MM.1S (cell line): ENCODE results near the gene SERPINB8.
A peak's percentile ranks its signal among the peaks of the same experiment; 100 is the strongest.

Source experiments
- DNase-seq: peaks from one replicate; pipeline ENCODE4 v3.0.0-alpha.2; 2015
- H2AFZ ChIP-seq: fragments of 300-600 bp; sonication (generic); 2 replicates; pipeline ENCODE4 v1.6.0; 2016; ENCODE audit warnings: antibody characterized with exemption, low read length
- H3F3A ChIP-seq: fragments of 300-600 bp; sonication (generic); 2 replicates; pipeline ENCODE4 v1.6.1; 2016; ENCODE audit warnings: mild to moderate bottlenecking, antibody characterized with exemption, low read length, moderate library complexity, mixed read lengths; ENCODE audit not compliant: insufficient read depth
- H3K27ac ChIP-seq: fragments of 300-600 bp; sonication (generic); 2 replicates; pipeline ENCODE4 v1.5.1; 2016; ENCODE audit warnings: mild to moderate bottlenecking, low read length
- H3K27me3 ChIP-seq: fragments of 300-600 bp; sonication (generic); replicated peaks from 2 replicates; pipeline ENCODE4 v1.6.0; 2016; ENCODE audit warnings: low read length; ENCODE audit not compliant: insufficient read depth
- H3K36me3 ChIP-seq: fragments of 300-600 bp; sonication (generic); replicated peaks from 2 replicates; pipeline ENCODE4 v1.6.1; 2016; ENCODE audit warnings: mild to moderate bottlenecking, low read length, mixed read lengths; ENCODE audit not compliant: insufficient read depth
- H3K4me1 ChIP-seq: fragments of 300-600 bp; sonication (generic); 2 replicates; pipeline ENCODE4 v1.6.1; 2016; ENCODE audit warnings: low read length, mixed read lengths
- H3K4me2 ChIP-seq: fragments of 300-600 bp; sonication (generic); 2 replicates; pipeline ENCODE4 v1.6.0; 2016; ENCODE audit warnings: low read depth, low read length
- H3K4me3 ChIP-seq: fragments of 300-600 bp; sonication (generic); 2 replicates; pipeline ENCODE4 v1.5.1; 2016; ENCODE audit warnings: low read length, mixed read lengths
- H3K79me2 ChIP-seq: fragments of 300-600 bp; sonication (generic); 2 replicates; pipeline ENCODE4 v1.6.1; 2016; ENCODE audit warnings: mixed run types, low read length, mixed read lengths
- H3K9ac ChIP-seq: fragments of 300-600 bp; sonication (generic); 2 replicates; pipeline ENCODE4 v1.6.1; 2016; ENCODE audit warnings: low read length, mixed read lengths
- H3K9me2 ChIP-seq: fragments of 300-600 bp; sonication (generic); replicated peaks from 2 replicates; pipeline ENCODE4 v1.6.1; 2016; ENCODE audit warnings: mild to moderate bottlenecking, low read length, mixed read lengths; ENCODE audit not compliant: insufficient read depth
- H3K9me3 ChIP-seq: fragments of 300-600 bp; sonication (generic); replicated peaks from 2 replicates; pipeline ENCODE4 v1.6.1; 2016; ENCODE audit warnings: mild to moderate bottlenecking, low read length, mixed read lengths; ENCODE audit not compliant: insufficient read depth
- H4K20me1 ChIP-seq: fragments of 300-600 bp; sonication (generic); 2 replicates; pipeline ENCODE4 v1.6.1; 2016; ENCODE audit warnings: mild to moderate bottlenecking, low read length, moderate library complexity, mixed read lengths; ENCODE audit not compliant: insufficient read depth
- CTCF ChIP-seq: fragments of 300-600 bp; sonication (generic); IDR thresholded peaks from 2 replicates; pipeline ENCODE4 v1.5.1; 2016; ENCODE audit warnings: antibody characterized with exemption, low read length, mixed read lengths
- EZH2 ChIP-seq: fragments of 300-600 bp; sonication (generic); optimal IDR thresholded peaks from 2 replicates; pipeline ENCODE3; 2017; ENCODE audit warnings: low read depth, mild to moderate bottlenecking, antibody characterized with exemption, low read length, mixed read lengths
- EZH2phosphoT487 ChIP-seq: fragments of 300-600 bp; sonication (generic); IDR thresholded peaks from 2 replicates; pipeline ENCODE4 v1.6.1; 2018; ENCODE audit warnings: antibody characterized with exemption, low read length

The SERPINB8 gene

GRCh38 chr18:63979409-63979920 is 9.6 kb downstream of the SERPINB8 start:
- Histone ChIP-seq H3K9me3 (no peaks in the 10 kb centered on the region), H2AFZ (peak overlapping the region; percentile 82), H3K27ac (no peak overlapping the region), H4K20me1 (no peaks in the 10 kb centered on the region), H3K36me3 (no peaks in the 10 kb centered on the region), H3K9me2 (no peaks in the 10 kb centered on the region), H3K4me1 (0 out of 2 replicates have a peak, but pooled peaks cover 6% of the 10 kb centered on the region), H3K27me3 (no peaks in the 10 kb centered on the region), H3K9ac (no peak overlapping the region), H3K4me2 (peak overlapping the region; percentile 71), H3K79me2 (no peaks in the 10 kb centered on the region), H3K4me3 (peak overlapping the region; percentile 31; the same call in 1 of the 2 replicates), H3F3A (no peaks in the 10 kb centered on the region)
- peak; percentile 72 for DNase-seq
- TF ChIP-seq EZH2 (no peak), CTCF (peak; percentile 90), EZH2phosphoT487 (no peak)

GRCh38 chr18:63980027-63980426 is 10.1 kb downstream of the SERPINB8 start:
- no peaks in the 10 kb centered on the region for H3K9me2 ChIP-seq
- H3F3A ChIP-seq = no peaks in the 10 kb centered on the region
- H3K9me3 ChIP-seq = no peaks in the 10 kb centered on the region
- H3K4me1 ChIP-seq = 0 out of 2 replicates have a peak, but pooled peaks cover 6% of the 10 kb centered on the region
- H3K79me2 ChIP-seq = no peaks in the 10 kb centered on the region
- TF ChIP-seq CTCF (no peak), EZH2 (no peak), EZH2phosphoT487 (no peak)
- H3K27me3 ChIP-seq = no peaks in the 10 kb centered on the region
- H3K4me2 ChIP-seq = peak overlapping the region; percentile 71
- H4K20me1 ChIP-seq = no peaks in the 10 kb centered on the region
- H3K4me3 ChIP-seq = peak overlapping the region; percentile 31; the same call in 1 of the 2 replicates
- H3K9ac ChIP-seq = no peak overlapping the region
- no peak for DNase-seq
- no peak overlapping the region for H3K27ac ChIP-seq
- no peaks in the 10 kb centered on the region for H3K36me3 ChIP-seq
- peak overlapping the region; percentile 82 for H2AFZ ChIP-seq

- H4K20me1 ChIP-seq = no peaks in the 10 kb centered on the region
- no peaks in the 10 kb centered on the region for H3F3A ChIP-seq
- 0 out of 2 replicates have a peak, but pooled peaks cover 6% of the 10 kb centered on the region for H3K4me1 ChIP-seq
- no peaks in the 10 kb centered on the region for H3K27me3 ChIP-seq
- no peaks in the 10 kb centered on the region for H3K9me3 ChIP-seq
- no peak overlapping the region for H3K4me2 ChIP-seq
- no peaks in the 10 kb centered on the region for H3K36me3 ChIP-seq
- no peak overlapping the region for H3K9ac ChIP-seq
- no peak overlapping the region for H3K4me3 ChIP-seq
- no peaks in the 10 kb centered on the region for H3K79me2 ChIP-seq
- TF ChIP-seq EZH2phosphoT487 = no peak
- no peak for DNase-seq
- no peak overlapping the region for H2AFZ ChIP-seq
- H3K27ac ChIP-seq = no peak overlapping the region
- H3K9me2 ChIP-seq = no peaks in the 10 kb centered on the region
Observed at GRCh38 chr18:63980896-63981460, 11.1 kb downstream of the SERPINB8 start.

GRCh38 chr18:63981719-63982118 is 11.8 kb downstream of the SERPINB8 start:
- Histone ChIP-seq H4K20me1 (no peaks in the 10 kb centered on the region), H3K27me3 (no peaks in the 10 kb centered on the region), H3K79me2 (no peaks in the 10 kb centered on the region), H3K9me3 (no peaks in the 10 kb centered on the region), H3K36me3 (no peaks in the 10 kb centered on the region), H3K4me2 (no peak overlapping the region), H3K9ac (no peak overlapping the region), H3K4me3 (no peak overlapping the region), H2AFZ (no peak overlapping the region), H3K4me1 (0 out of 2 replicates have a peak, but pooled peaks cover 6% of the 10 kb centered on the region), H3F3A (no peaks in the 10 kb centered on the region), H3K9me2 (no peaks in the 10 kb centered on the region), H3K27ac (no peak overlapping the region)
- DNase-seq = no peak
- no peak for TF ChIP-seq EZH2
- no peak for TF ChIP-seq CTCF
- TF ChIP-seq EZH2phosphoT487 = no peak
